Right hindlimb (tissue), 1 donor: Measurements from ENCODE around the gene CRYBB1.

Experiments
- DNase-seq: peaks from one replicate; pipeline ENCODE4 v3.0.0-alpha.2; 2018

Gene CRYBB1

GRCh38 chr22:26602127-26602526, 15.7 kb downstream of the CRYBB1 start:
- DNase-seq = no peak

GRCh38 chr22:26601726-26602125, 16.1 kb downstream of the CRYBB1 start:
- DNase-seq = no peak

DNA sequence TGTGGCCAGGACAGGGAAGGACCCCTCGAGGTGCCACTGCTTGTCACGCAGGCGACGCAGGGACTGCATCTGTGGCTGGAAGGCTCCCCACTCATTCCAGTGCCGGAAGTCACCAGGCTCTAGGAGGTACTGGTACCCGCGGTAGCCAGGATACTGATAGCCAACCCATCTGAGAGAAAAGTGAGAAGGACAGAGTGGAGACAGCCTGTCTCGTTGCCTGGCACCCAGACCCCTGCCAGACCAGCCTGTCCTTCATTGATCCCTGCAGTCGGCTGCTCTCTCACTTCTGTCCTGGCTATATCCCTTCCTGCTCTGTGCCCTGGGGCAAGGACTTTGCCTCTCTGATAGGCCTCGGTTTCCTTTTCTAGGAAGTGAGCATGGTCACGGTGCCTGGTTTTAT, 18.3 kb downstream of the CRYBB1 start:
- no peak for DNase-seq

DNA sequence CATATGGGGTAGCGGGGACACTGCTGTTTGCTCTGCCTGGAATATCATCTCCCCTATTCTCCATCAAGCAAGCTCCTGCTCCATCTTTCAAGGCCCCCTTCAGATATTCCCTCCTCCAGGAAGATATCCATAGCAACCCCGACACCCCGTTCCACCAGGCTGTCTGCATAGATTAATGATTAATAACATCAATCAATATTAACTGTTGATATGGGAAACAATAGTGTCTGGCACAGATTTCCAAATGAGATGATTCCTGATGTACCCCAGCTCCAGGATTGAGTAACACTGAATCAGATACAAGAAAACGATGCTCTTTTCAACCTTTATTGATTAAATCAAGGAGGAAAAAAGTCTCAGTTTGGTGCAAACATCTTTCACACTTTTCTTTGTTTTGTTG, 20.3 kb downstream of the CRYBB1 start:
- no peak for DNase-seq

DNA sequence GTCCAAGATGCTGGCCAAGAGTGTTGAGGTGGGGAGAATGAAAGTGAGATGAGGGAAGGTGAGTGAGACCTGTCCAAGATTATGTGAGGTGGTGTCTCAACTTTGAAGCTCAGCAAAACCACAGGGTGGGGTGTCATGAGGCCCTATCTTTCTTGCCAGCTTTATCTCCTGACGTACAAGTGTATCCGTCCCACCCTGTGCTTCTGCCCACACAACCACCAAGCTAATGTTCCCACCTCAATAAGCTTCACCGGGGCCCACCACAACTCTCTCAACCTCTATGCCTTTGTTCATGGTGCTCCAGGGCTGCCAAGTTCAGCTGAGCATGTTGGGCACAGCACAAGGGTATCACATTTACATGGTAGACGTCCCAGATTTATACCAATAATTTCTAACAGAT, 20.8 kb downstream of the CRYBB1 start:
- DNase-seq = no peak

DNA sequence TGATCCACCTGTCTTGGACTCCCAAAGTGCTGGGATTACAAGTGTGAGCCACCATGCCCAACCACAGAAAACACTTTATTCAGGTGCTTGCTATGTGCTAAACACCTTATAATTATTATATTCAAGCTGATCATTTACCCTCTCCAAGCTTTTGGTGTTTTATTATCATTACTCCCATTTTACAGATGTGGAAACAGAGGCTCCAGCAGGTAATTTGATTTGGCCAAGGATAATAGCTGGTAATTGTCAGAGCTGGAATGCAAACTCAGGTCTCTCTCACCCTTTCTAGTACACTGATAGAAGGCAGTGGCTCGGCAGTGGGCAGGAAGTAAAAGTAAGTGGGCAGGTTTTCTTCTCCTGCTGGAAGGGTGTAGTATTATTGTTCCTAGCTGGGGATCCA, 24.1 kb downstream of the CRYBB1 start:
- no peak for DNase-seq

GRCh38 chr22:26592421-26592891, 25.4 kb downstream of the CRYBB1 start:
- DNase-seq = no peak

DNA sequence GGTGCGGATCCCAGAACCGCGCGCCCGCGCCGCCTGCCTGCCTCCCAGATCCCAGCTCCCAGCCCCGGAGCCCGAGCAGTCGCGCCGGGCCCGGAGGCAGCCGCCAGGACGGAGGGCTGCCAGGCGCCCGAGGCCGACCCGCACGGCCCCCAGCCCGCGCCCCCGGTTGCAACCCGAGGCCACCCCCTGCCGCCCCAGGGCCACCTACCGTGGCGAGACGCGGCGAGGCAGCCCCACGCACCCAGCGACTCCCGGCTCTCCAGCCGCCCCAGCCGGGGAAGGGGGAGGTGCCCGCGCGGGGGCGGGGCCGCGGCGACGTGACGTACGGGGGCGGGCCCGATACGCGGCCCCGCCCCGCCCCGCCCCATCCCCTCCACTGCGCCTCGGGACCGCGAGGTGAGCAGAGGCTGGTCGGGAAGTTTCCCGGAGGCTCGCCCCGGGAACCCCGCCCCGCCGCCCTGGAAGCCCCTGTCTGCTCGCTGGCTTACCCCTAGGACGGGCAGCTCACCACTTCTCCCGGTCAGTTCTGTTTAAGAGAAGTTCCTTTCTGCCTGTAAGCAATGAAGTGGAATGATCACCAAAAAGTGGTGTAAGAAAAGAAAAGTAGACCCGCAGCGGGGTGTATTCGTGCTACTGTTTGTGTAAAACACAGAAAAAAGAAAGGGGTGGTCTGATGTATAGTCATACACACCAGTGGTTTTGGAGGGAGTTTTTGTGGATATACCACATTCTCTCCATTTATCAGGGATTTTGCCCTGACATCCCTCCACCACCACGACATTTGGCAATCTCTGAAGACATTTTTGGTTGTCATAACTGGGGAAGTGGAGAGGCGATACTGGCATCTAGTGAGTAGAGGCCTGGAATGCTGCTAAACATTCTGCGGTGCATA, 27.7 kb downstream of the CRYBB1 start, which contains the start of gene TPST2:
TPST2 (minus strand) TSS at position 288 of the 892 bp plus-strand sequence. CDS start 48,502 bp downstream, outside the sequence.
- DNase-seq = peak; percentile 87

DNA sequence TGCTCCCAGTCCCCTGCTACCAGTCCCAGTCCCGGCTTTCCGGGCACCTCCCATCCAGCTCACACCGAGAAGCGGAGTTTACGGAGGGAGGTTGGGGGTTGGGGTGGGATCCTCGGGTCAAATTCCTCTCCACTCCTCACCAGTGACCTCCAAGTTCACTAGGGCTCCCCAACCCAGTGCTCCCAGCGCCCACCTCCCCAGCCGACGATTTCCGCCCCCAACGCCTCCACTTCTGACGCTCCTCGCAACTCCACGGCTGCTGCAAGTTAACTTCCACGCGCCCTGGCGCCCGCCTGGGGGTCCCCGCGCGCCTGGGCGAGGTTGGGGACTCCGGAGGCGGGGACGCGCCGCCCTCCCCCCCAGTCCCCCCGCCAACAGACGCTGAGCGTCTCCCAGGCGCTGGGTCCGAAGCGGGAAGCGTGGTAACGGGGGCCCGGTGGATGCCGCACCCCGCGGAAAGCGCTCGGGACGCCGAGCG, 28.4 kb downstream of the CRYBB1 start:
- peak; percentile 30 for DNase-seq

DNA sequence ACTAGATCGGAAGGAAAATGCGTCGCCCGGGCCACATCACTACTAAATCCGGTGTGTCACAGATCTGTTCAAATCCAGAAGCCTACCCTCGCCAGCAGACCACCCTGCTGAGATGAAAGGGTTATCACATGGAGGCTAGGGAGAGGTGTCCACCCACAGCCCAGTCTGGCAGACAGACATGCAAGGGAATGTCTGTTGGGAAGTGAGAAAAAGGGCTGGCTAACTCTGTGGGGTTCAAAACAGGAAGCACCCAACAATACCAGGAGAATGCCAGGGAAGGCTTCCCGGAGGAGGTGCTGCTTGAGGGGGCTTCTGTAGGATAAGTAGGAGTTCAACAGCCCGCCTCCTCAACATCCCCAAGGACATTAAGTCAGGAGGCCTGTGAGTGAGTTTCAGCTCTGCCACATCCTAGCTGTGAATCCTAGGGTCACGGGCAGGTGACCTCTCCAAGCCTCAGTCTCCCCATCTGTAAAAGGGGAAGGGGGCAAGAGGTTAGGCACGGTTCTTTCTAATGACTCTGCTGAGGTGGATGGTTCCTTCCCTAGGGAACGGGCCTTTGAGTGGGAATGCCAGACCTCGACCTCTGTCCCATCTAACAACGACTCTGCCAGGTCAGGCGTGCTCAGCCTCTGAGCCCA, 29.0 kb downstream of the CRYBB1 start:
- DNase-seq = no peak

DNA sequence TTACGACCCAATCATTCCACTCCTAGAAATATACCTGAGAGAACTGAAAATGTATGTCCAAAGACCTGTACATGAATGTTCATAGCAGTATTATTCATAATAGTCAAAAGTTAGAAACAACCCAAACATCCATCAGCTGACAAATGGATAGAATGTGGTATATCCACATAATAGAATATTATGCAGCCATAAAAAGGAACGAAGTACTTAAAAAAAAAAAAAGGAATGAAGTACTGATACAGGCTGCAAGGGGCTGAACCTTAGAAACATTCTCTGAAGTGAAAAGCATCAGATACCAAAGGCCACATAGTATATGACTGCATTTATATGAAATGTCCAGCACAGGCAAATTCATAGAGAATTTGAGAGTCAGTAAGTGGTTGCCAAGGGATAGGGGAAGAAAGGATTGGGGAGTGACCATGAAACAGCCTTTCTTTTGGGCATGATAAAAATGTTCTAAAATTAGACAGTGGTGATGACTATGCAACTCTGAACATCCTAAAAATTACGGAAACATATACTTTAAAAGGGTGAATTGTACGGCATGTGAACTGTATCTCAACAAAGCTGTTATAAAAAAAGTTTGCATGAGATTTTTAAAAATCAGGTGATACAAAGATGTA, 29.7 kb downstream of the CRYBB1 start:
- DNase-seq = no peak

DNA sequence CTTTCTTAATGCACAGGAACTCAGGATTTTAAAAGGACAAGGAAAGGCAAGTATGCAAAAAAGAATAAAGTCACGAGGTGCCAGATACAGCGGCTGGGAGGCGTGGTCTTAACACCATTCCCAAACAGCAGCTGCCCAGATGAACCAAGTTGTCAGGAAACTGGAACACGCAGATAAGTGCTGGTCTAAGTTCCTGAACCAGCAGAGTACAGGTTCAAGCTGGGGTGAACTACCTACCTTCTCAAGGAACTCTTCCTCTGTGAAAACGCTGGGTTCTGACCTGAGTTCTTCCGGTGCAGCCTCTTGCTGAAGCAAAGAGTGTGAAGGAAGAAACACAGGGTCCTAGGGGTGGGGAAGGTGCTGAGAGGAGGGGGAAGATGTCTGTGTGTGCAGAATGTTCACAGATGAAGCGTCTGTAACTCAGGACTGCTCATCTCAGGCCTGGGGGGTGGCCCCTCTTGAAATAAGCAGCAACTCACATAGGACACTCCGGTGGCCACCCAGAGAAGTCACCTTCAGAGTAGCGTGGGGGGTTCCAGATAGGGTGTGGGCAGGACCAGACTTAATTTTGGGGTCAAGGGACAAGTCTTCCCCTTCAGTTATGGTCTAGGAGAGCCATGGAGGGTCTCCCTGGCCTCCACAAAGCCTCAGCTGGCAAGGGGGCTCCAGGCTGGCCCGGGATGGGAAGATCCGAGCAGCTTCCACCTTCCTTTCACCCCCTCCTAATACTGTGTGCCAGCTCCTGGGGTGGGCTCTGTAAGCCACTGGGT, 31.1 kb downstream of the CRYBB1 start:
- no peak for DNase-seq

GRCh38 chr22:26585104-26585790, 32.6 kb downstream of the CRYBB1 start:
- DNase-seq = peak; percentile 44

DNA sequence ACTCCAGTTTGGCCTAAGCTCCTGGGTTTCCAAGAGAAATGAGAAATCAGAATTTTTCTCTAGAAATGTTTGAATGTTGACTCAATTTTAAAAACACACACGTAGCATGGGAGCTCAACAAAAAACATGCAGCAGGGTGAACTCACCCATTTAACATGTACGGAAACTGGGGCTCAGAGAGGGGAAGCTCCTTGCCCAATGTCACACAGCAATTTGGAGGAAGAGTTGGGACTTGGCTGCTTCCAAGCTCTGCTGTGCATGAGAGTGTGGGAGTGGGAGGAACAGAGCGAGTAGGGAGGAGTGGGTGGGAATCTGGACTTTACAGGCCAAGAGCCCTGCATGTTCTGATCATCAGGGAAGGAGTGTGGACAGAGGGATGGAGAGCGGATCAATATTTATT, 33.8 kb downstream of the CRYBB1 start:
- DNase-seq = no peak

DNA sequence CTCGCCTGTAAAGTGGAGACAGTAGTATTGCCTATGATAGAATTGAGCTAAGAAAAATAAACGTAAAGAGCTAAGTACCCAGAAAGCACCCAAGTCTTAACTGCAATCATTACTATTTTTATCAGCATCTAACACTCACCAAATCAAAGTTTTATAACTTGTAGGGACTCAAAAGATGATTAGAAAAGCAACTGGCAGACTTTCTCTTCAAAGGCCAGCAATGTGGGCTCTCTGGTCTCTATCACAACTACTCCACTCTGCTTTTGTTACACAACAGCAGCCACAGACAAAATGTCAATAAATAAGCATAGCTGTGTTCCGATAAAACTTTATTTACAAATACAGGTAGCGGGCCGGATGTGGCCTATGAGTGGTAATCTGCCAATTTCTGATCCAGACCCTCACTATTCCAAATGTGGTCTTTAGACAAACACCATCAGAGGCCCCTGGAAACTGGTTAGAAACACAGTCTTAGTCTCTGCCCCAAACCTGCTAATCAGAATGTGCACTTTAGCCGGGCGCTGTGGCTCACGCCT, 36.1 kb downstream of the CRYBB1 start:
- no peak for DNase-seq

DNA sequence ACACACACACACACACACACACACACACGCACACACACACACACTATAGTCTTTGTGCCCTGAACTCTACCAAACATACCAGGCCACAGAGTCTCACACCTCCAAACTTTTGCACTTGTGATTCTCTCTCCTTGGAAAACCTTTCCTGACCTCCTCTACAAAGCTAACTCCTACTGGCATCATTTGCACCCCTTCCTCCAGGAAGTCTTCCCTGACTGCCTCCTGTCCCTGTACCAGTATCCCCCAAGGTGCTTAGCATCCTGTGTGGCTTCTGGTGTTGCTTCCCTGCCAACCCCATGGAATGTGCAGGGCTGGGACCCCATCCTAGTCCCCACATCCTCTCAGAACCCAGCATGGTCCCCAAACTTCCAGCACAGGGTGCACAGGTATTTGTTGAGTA, 36.8 kb downstream of the CRYBB1 start:
- no peak for DNase-seq

DNA sequence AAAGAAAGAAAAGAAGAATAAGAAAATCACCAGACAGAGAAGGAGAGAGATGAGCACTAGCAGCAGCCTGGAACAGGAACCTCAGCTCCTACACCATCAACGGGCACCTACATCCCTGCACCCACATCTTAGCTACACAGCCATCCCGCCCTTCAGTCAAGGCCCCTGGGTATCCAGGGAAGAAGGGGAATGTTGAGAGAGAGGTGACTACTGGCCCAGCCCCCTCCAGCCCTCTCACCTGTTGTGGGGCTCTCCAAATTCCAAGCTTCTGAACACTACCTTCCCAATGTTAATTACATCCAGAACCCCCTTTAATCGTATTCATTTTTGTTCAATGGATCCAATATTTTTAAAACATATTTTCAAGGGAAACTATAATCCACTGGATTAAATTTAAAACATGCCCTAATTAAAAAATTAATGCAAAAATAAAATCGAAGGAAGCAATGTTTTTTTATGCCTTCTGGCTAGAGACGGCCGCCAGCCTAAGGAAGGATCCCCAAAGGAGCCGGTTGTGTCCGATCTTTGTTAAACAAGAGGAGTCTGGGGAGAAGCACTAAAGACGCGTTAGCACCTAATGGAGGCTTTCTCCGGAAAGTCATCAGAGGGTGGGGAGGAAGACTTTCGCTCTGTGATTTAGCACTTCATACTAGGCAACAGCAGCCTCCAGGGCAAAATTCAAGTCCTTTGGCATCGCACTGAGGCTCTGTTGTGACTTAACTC, 37.4 kb downstream of the CRYBB1 start:
- DNase-seq = no peak

DNA sequence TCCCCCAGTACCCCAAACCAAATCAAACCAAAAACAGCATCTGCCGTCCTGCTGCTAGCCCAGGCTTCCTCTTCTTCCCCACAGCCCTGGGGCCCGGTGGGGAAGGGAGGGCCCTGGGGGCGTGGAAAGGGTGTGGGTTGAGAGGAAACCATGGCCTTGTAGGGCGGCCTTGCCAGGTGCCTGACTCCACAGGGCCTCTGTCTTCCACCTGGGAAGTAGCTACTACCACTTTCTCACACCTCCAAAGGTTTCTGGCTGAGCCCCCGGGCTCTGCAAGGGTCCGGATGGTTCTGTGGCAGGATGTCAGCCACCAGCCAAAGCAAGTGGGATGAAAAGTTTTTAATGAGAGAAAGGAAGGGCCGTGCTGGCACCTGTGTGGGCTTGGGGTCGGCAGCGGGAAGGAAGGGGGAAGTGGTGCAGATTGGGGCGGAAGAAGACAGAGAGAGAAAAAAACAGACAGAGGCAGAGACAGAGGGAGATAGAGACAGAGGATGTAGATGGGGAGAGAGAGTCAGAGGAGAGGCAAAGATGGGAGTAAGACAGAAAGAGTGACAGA, 38.4 kb downstream of the CRYBB1 start:
- no peak for DNase-seq

DNA sequence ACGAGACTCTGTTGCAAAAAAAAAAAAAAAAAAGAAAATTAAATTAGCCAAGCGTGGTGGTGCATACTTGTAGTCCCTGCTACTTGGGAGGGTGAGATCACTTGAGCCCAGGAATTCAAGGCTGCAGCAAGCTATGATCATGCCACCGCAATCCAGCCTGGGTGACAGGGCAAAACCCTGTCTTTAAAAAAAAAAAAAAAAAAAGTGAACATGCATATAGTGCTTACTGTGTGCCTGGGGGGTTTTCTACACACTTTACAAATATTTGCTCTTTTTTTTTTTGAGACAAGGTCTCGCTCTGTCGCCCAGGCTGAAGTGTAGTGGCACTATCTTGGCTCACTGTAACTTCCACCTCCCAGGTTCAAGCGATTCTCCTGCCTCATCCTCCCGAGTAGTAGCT, 40.7 kb downstream of the CRYBB1 start:
- no peak for DNase-seq

DNA sequence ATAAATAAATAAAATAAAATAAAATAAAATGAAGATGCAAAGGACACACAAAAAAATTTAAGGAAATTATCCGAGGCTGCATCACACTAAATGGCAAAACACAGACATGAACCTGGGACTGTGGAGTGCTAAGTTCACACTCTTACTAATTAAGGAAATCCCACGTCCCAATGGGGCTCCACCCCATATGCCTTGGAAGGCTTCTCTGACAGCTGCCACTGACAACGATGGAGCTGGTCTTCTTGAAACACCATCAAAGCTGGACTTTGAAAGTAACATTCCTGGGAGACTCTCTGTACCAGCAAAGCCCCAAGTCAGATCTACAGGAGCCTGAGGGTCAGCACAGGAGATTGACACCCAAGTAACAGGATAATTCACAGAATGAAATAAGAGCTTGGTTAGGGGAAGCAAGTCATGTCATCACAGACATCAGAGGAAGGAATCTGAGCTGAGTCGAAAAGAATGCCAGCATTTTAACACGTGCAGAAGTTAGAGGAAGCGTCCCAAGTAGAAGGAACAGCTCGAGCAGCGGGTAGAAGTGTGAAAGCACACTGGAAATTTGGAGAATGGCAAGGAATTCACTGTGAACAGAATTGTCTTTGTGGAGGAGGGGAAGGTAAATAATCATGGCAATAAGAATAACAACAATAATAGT, 41.7 kb downstream of the CRYBB1 start:
- DNase-seq = no peak
